HepG2 (cell line): ENCODE data around the gene VSX1. TPM values are rescaled to one million over a fixed set of nuclear protein-coding genes. Genes with fewer than 3 reads are reported as not detected.
A peak's percentile ranks its signal among the peaks of the same experiment; 100 is the strongest.

Experiments
- MED8 ChIP-seq: sonication (generic); formaldehyde crosslinking; IDR thresholded peaks from 2 replicates; pipeline ENCODE4 v1.8.1; 2023; ENCODE audit warnings: mild to moderate bottlenecking, missing genetic modification reagents; ENCODE audit not compliant: insufficient replicate concordance
- RBM22 ChIP-seq: fragments of 200-400 bp; formaldehyde crosslinking; optimal IDR thresholded peaks from 2 replicates; pipeline ENCODE3; 2017; ENCODE audit warnings: mild to moderate bottlenecking, low read length, moderate library complexity
- SKI ChIP-seq: fragments of 450-650 bp; IDR thresholded peaks from one replicate; pipeline ENCODE4 v1.6.1; 2018; ENCODE audit warnings: mild to moderate bottlenecking; ENCODE audit not compliant: partially characterized antibody
- SNAI1 ChIP-seq: sonication (generic); formaldehyde crosslinking; IDR thresholded peaks from 2 replicates; pipeline ENCODE4 v1.5.0; 2020; ENCODE audit warnings: mild to moderate bottlenecking, missing genetic modification reagents, borderline replicate concordance
- WIZ ChIP-seq: sonication (generic); formaldehyde crosslinking; IDR thresholded peaks from 2 replicates; pipeline ENCODE4 v1.5.1; 2020; ENCODE audit warnings: mild to moderate bottlenecking, missing genetic modification reagents
- ZFP36 ChIP-seq: fragments of 150-350 bp; IDR thresholded peaks from 2 replicates; pipeline ENCODE4 v1.6.1; 2018; ENCODE audit warnings: borderline replicate concordance, low read length, low read depth; ENCODE audit not compliant: partially characterized antibody
- ZNF138 ChIP-seq: sonication (generic); formaldehyde crosslinking; IDR thresholded peaks from 2 replicates; pipeline ENCODE4 v1.5.0; 2020; ENCODE audit warnings: mild to moderate bottlenecking, low read depth, missing genetic modification reagents
- ZNF33A ChIP-seq: sonication (generic); formaldehyde crosslinking; IDR thresholded peaks from 2 replicates; pipeline ENCODE4 v1.5.1; 2020; ENCODE audit warnings: missing genetic modification reagents, mild to moderate bottlenecking, moderate library complexity, borderline replicate concordance
- ZNF382 ChIP-seq: sonication (generic); formaldehyde crosslinking; IDR thresholded peaks from 2 replicates; pipeline ENCODE4 v1.5.0; 2020; ENCODE audit warnings: missing genetic modification reagents, mild to moderate bottlenecking, borderline replicate concordance
- ZNF441 ChIP-seq: sonication (generic); formaldehyde crosslinking; IDR thresholded peaks from 2 replicates; pipeline ENCODE4 v1.7.0; 2021; ENCODE audit warnings: missing genetic modification reagents, borderline replicate concordance
- ZNF558 ChIP-seq: sonication (generic); formaldehyde crosslinking; IDR thresholded peaks from 2 replicates; pipeline ENCODE4 v1.9.0; 2022; ENCODE audit warnings: mild to moderate bottlenecking, missing genetic modification reagents, borderline replicate concordance
- polyA plus RNA-seq, 8 experiments: library from polyadenylated mRNA; depleted of rRNA in 3 of 8; stranded (reverse) in 7 of 8; unstranded in 1 of 8; fragments of >200 nt; fragmentation: Illumina TruSeq in 4 of 8; extraction: Trizol in 4 of 8; gene quantifications; 2 replicates each; pipeline versions ENCODE4 v1.2.1 to v1.2.3, GENCODE V29; 2011 to 2016; ENCODE audit warnings: low read depth in 4 of 8, missing spikeins in 1 of 8, mixed read lengths in 1 of 8; ENCODE audit not compliant: insufficient read depth in 1 of 8
- total RNA-seq, 5 experiments: library from RNA; depleted of rRNA; stranded (reverse); fragments of >200 nt; fragmentation: Illumina TruSeq; extraction: Trizol; gene quantifications; 2 replicates each; pipeline ENCODE4 v1.2.3, GENCODE V29; 2016; ENCODE audit warnings: low read depth in 1 of 5
- TF ChIP-seq, protein P1 (sequence below): sonication (generic); formaldehyde crosslinking; IDR thresholded peaks from 2 replicates; pipeline ENCODE4 v1.5.1; 2020; ENCODE audit warnings: missing genetic modification reagents, mild to moderate bottlenecking, borderline replicate concordance
- TF ChIP-seq, protein P2 (sequence below): sonication (generic); formaldehyde crosslinking; IDR thresholded peaks from 2 replicates; pipeline ENCODE4 v1.5.1; 2020; ENCODE audit warnings: mild to moderate bottlenecking, missing genetic modification reagents, moderate library complexity
- TF ChIP-seq, protein P3 (sequence below): sonication (generic); formaldehyde crosslinking; IDR thresholded peaks from 2 replicates; pipeline ENCODE4 v1.5.0; 2020; ENCODE audit warnings: mild to moderate bottlenecking, low read depth, missing genetic modification reagents, borderline replicate concordance
- TF ChIP-seq, protein P4 (sequence below): sonication (generic); formaldehyde crosslinking; IDR thresholded peaks from 2 replicates; pipeline ENCODE4 v1.8.1; 2023; ENCODE audit warnings: missing genetic modification reagents, inconsistent platforms, borderline replicate concordance
- TF ChIP-seq, protein P5 (sequence below): sonication (generic); formaldehyde crosslinking; IDR thresholded peaks from 2 replicates; pipeline ENCODE4 v1.5.0; 2020; ENCODE audit warnings: missing genetic modification reagents
- TF ChIP-seq, protein P6 (sequence below): sonication (generic); formaldehyde crosslinking; IDR thresholded peaks from 2 replicates; pipeline ENCODE4 v1.4.0; 2020; ENCODE audit warnings: mild to moderate bottlenecking, missing genetic modification reagents
- TF ChIP-seq, protein P7 (sequence below): sonication (generic); formaldehyde crosslinking; IDR thresholded peaks from 2 replicates; pipeline ENCODE4 v1.5.0; 2020; ENCODE audit warnings: missing genetic modification reagents
- TF ChIP-seq, protein P8 (sequence below): sonication (generic); formaldehyde crosslinking; IDR thresholded peaks from 2 replicates; pipeline ENCODE4 v1.8.0; 2022; ENCODE audit warnings: missing genetic modification reagents, low read depth, mild to moderate bottlenecking, borderline replicate concordance

VSX1 gene
- total and polyA plus RNA-seq, 2 of the 13 experiments (the other 11 are each of a cell fraction or from before 2014, with no cell fraction given) = 0.04 TPM; not detected in 1

DNA sequence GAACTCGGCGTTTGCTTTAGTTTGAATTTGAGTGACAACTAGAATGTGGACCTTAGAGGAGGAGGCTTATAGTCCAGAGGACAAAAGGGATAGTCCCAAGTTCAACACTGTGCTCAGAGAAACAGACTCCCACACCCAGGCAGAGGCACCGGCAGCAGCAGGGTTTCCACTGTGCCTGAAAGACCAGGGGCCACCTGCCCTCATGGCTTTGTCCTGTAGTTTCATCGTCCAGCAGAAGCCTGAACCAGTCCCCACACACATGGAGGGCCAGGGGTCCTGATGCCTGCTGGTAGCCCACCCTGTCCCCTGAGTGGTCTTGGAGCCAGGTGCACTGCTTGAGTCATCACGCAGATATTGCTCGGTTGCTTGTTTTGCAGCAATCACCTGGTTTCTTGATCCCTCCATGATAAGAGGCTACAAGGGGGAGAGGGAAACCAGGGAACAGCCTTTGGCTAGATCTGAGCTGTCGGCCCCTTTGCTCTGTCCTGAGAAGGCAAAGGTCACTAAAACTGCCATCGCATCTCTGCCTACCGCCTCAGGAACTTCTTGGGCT is 16.8 kb downstream of the VSX1 start (continued):
- TF ChIP-seq, protein P1, sequence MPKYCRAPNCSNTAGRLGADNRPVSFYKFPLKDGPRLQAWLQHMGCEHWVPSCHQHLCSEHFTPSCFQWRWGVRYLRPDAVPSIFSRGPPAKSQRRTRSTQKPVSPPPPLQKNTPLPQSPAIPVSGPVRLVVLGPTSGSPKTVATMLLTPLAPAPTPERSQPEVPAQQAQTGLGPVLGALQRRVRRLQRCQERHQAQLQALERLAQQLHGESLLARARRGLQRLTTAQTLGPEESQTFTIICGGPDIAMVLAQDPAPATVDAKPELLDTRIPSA (CRISPR knock-in tag) = no peak
- TF ChIP-seq ZNF441 (CRISPR knock-in tag) = no peak
- TF ChIP-seq, protein P2, sequence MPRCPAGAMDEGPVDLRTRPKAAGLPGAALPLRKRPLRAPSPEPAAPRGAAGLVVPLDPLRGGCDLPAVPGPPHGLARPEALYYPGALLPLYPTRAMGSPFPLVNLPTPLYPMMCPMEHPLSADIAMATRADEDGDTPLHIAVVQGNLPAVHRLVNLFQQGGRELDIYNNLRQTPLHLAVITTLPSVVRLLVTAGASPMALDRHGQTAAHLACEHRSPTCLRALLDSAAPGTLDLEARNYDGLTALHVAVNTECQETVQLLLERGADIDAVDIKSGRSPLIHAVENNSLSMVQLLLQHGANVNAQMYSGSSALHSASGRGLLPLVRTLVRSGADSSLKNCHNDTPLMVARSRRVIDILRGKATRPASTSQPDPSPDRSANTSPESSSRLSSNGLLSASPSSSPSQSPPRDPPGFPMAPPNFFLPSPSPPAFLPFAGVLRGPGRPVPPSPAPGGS (CRISPR knock-in tag) = no peak
- no peak for TF ChIP-seq ZNF382
- TF ChIP-seq ZNF138 (CRISPR knock-in tag) = no peak
- TF ChIP-seq, protein P3, sequence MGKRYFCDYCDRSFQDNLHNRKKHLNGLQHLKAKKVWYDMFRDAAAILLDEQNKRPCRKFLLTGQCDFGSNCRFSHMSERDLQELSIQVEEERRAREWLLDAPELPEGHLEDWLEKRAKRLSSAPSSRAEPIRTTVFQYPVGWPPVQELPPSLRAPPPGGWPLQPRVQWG (CRISPR knock-in tag) = no peak
- no peak for TF ChIP-seq RBM22
- TF ChIP-seq, protein P4, sequence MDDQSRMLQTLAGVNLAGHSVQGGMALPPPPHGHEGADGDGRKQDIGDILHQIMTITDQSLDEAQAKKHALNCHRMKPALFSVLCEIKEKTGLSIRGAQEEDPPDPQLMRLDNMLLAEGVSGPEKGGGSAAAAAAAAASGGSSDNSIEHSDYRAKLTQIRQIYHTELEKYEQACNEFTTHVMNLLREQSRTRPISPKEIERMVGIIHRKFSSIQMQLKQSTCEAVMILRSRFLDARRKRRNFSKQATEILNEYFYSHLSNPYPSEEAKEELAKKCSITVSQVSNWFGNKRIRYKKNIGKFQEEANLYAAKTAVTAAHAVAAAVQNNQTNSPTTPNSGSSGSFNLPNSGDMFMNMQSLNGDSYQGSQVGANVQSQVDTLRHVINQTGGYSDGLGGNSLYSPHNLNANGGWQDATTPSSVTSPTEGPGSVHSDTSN = no peak
- no peak for TF ChIP-seq WIZ (CRISPR knock-in tag)
- no peak for TF ChIP-seq ZNF33A (CRISPR knock-in tag)
- TF ChIP-seq ZNF558 = no peak
- TF ChIP-seq ZFP36 = no peak
- TF ChIP-seq, protein P5, sequence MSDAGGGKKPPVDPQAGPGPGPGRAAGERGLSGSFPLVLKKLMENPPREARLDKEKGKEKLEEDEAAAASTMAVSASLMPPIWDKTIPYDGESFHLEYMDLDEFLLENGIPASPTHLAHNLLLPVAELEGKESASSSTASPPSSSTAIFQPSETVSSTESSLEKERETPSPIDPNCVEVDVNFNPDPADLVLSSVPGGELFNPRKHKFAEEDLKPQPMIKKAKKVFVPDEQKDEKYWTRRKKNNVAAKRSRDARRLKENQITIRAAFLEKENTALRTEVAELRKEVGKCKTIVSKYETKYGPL (CRISPR knock-in tag) = 0 out of 2 replicates have a peak, but pooled peaks have one; percentile 11
- TF ChIP-seq SNAI1 (CRISPR knock-in tag) = no peak
- TF ChIP-seq, protein P6, sequence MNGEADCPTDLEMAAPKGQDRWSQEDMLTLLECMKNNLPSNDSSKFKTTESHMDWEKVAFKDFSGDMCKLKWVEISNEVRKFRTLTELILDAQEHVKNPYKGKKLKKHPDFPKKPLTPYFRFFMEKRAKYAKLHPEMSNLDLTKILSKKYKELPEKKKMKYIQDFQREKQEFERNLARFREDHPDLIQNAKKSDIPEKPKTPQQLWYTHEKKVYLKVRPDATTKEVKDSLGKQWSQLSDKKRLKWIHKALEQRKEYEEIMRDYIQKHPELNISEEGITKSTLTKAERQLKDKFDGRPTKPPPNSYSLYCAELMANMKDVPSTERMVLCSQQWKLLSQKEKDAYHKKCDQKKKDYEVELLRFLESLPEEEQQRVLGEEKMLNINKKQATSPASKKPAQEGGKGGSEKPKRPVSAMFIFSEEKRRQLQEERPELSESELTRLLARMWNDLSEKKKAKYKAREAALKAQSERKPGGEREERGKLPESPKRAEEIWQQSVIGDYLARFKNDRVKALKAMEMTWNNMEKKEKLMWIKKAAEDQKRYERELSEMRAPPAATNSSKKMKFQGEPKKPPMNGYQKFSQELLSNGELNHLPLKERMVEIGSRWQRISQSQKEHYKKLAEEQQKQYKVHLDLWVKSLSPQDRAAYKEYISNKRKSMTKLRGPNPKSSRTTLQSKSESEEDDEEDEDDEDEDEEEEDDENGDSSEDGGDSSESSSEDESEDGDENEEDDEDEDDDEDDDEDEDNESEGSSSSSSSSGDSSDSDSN (CRISPR knock-in tag) = 0 out of 2 replicates have a peak, but pooled peaks have one; percentile 10
- TF ChIP-seq, protein P7, sequence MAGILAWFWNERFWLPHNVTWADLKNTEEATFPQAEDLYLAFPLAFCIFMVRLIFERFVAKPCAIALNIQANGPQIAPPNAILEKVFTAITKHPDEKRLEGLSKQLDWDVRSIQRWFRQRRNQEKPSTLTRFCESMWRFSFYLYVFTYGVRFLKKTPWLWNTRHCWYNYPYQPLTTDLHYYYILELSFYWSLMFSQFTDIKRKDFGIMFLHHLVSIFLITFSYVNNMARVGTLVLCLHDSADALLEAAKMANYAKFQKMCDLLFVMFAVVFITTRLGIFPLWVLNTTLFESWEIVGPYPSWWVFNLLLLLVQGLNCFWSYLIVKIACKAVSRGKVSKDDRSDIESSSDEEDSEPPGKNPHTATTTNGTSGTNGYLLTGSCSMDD = no peak
- TF ChIP-seq MED8 (CRISPR knock-in tag) = peak; percentile 25
- no peak for TF ChIP-seq SKI
- TF ChIP-seq, protein P8, sequence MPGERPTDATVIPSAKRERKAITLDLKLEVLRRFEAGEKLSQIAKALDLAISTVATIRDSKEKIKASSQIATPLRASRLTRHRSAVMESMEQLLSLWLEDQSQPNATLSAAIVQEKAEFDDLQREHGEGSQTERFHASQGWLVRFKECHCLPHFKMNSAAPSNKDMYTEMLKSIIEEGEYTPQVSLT (CRISPR knock-in tag) = no peak
